Motor neuron (in vitro differentiated cells): Measurements from ENCODE around the gene KRT32. TPM values are rescaled to one million over a fixed set of nuclear protein-coding genes. Genes with fewer than 3 reads are reported as not detected.

Experiments
- ATAC-seq, 8 experiments: fragments of 200-7000 bp; cut with Tn5 transposase; replicated peaks in 6 of 8; 2 replicates each; pipeline ENCODE4 v1.8.0; 2021; ENCODE audit warnings: mild to moderate bottlenecking in 8 of 8, moderate library complexity in 8 of 8
- H3K27ac ChIP-seq, 2 donors: fragments of 250-450 bp; sonication (Bioruptor Pico); 2 replicates each; pipeline ENCODE4 v1.9.0; 2021; ENCODE audit warnings: antibody characterized with exemption in 2 of 2, mild to moderate bottlenecking in 2 of 2, moderate library complexity in 1 of 2
- H3K4me1 ChIP-seq, 2 donors: fragments of 250-450 bp; sonication (Bioruptor Pico); replicated peaks in 1 of 2; 2 replicates each; pipeline ENCODE4 v1.6.1; 2021; ENCODE audit warnings: antibody characterized with exemption in 2 of 2, mild to moderate bottlenecking in 2 of 2, moderate library complexity in 1 of 2
- H3K4me3 ChIP-seq, 5 donors: fragments of 250-450 bp; sonication (Bioruptor Pico); 2 replicates each; pipeline ENCODE4 v1.9.0; 2021; ENCODE audit warnings: antibody characterized with exemption in 5 of 5, mild to moderate bottlenecking in 5 of 5, moderate library complexity in 4 of 5
- WGBS, 10 experiments: fragments of 450-650 bp; shearing (Covaris generic); methylation state at CpG; one replicate each; pipeline ENCODE4 v1.0.0; 2022; 5-methylcytosine and 5-hydroxymethylcytosine counted together
- in situ Hi-C, 9 experiments: fragments of 400-800 bp; cut with MboI; loops; one replicate each; pipeline ENCODE4 v1.15.0; 2021; ENCODE audit warnings: low sequenced_read_pairs in 9 of 9, low pct_unique_long_range_greater_than_20kb in 2 of 9; ENCODE audit not compliant: unreplicated experiment in 9 of 9
- total RNA-seq, 8 experiments: library from RNA; unstranded; fragments of 300-600 nt; gene quantifications; 2 replicates each; pipeline versions ENCODE4 v1.2.3 to v1.2.4, GENCODE V29; 2022

Gene KRT32
- total RNA-seq, 8 experiments from 2014 or later = 0.05 TPM; not detected in 7

DNA sequence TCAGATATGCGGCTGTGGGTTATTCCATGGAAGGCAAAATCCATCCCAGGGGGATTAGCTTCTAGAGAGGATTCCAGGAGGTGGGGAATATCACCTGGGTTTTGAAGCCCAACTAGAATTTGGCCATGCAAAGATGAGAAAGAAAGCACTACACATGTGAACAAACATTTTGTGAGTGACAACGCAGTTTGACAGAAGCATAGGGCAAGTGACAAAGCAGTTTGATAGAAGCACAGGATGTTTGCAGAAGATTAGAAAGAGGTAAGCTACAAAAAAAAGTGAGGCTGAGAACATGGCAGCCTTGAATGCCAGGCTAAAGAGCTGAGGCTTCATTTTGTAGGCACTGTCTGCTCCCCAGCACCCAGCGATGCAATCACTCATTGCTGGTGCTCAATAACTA lies 14.1 kb downstream of the KRT32 start:
- 43 to 100% (median 86%) methylated on average over 1 to 3 of the region's 3 CpGs; no CpG with 5 or more reads in 3 of the 10 experiments for WGBS, 10 experiments
- in situ Hi-C loops = no loop called here
- ATAC-seq = no peak

DNA sequence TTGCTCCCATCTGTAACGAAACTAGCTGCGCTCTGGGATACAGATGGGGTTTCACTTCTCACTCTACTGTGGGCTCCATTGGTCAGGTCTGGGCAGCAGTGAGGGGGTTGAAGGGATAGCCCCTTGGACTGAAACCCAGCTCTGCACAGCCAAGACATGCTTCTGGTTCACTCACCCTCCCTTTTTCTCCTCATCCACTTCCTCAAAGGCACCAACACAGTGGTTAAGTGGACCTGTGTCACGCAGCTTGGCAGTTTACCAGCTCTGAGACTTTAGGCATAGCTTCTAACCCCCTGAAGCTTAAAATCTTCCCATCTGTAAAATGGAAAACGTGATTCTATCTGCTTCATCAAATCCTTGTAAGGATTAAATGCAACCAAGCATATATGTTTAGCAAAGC lies 14.9 kb downstream of the KRT32 start:
- Histone ChIP-seq H3K4me3 (no peak overlapping the region), H3K27ac (no peak overlapping the region), H3K4me1 (no peaks in the 10 kb centered on the region)
- in situ Hi-C loops = no loop called here
- WGBS, 10 experiments = 0 to 69% (median 4%) methylated on average over 1 to 4 of the region's 4 CpGs; no CpG with 5 or more reads in 2 of the 10 experiments
- ATAC-seq = no peak

More for the DNA sequence above, 14.1 kb downstream of the KRT32 start:
- H3K4me3 ChIP-seq = no peak overlapping the region
- H3K27ac ChIP-seq = no peak overlapping the region
- H3K4me1 ChIP-seq = no peaks in the 10 kb centered on the region

DNA sequence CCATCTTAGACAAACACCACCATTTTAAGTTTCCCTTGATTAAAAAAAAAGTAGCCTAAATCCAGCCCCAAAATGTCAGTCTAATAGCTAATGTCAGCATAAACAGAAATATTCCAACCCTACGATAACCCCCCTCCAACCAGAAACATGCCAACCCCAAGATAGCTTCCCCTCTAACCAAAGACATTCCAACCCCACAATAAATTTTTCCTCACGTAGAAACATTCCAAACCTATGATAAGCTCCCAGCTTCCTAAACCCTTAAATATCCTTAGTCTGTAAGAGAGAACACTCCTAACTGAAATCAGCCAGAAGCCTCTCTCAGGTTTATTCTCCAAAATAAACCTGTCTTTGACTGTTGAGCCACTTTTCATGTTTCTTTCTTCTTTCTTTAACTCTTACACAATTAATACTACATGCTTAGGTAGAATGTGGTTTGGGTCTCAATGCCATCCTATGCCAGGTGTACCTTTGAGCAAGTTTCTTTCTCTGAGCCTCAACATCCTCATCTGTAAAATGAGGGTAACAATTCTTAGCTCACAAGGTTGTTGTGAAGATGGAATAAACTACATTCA lies 15.9 kb downstream of the KRT32 start:
- WGBS, 10 experiments = 28 to 100% (median 85%) methylated on average over 1 to 2 of the region's 2 CpGs; no CpG with 5 or more reads in 4 of the 10 experiments
- no peak overlapping the region for H3K27ac ChIP-seq
- no peak for ATAC-seq
- no peaks in the 10 kb centered on the region for H3K4me1 ChIP-seq
- in situ Hi-C loops = no loop called here
- no peak overlapping the region for H3K4me3 ChIP-seq

DNA sequence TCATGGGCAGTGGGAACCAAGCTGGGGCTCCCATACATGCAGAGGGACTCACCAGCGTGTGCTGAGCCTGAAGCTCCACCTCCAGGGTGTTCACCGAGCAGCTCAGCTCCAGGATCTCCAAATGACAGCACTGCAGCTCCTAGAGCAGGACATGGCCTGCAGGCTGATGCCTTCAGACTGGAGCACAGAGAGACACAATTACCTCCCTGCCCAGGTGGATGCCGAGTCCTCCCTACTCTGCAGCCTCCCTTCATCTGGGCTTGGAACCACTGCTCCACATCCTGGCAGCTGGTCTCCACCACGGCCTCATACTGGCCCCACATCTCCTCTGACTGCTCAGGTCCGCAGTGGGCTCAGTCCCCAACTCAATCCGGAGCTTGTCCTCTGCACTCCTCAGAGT lies 18.2 kb downstream of the KRT32 start:
- 20 to 100% (median 91%) methylated on average over 1 to 5 of the region's 6 CpGs; no CpG with 5 or more reads in 4 of the 10 experiments for WGBS, 10 experiments
- H3K27ac ChIP-seq = no peak overlapping the region
- no peak overlapping the region for H3K4me3 ChIP-seq
- in situ Hi-C loops = no loop called here
- ATAC-seq = no peak
- no peaks in the 10 kb centered on the region for H3K4me1 ChIP-seq

DNA sequence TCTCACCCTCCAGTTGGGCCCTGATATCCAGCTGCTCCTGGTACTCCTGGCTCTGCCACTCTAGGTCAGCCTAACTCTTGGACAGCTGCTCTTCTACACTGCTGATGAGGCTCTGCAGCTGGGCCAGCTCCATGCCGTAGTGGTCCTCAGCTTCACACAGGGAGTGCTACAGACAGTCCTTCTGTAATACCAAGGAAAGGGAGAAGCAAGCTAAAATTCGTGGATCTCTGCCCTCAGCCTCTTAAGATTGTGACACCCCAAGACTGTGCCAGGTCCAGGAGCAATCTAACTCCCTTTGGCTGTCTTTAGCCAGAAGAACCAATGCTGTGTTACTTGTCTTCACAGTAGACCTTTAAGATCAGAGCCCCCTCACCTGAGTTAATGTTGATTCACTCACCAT lies 18.7 kb downstream of the KRT32 start:
- WGBS, 10 experiments = 100% methylated on average over 1 of the region's 2 CpGs; no CpG with 5 or more reads in 8 of the 10 experiments
- in situ Hi-C loops = no loop called here
- Histone ChIP-seq H3K4me1 (peaks cover 0 to under 1% of the 10 kb centered on the region in 2 donors), H3K27ac (no peak overlapping the region), H3K4me3 (no peak overlapping the region)
- no peak for ATAC-seq

DNA sequence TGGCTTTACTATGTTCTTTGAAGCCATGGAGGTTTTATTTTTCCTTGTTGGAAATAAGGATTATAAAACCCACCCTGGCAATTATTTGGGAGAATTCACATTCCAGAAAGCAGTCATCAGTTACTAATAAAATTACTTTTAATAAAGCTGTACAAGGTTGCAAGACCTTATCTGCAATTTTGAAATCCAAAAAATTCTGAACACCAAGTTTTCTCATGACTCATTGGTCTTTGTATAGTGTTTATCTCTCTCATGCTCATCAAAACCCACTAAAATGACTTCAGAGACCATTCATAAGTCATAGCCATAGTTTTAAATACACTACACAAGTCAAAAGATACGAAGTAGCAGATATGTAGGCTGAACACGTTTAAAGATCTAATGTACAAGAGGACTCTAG lies 20.4 kb downstream of the KRT32 start:
- no peak for ATAC-seq
- Histone ChIP-seq H3K27ac (no peak overlapping the region), H3K4me3 (no peak overlapping the region), H3K4me1 (peaks cover 10 to 17% of the 10 kb centered on the region in 2 donors)
- in situ Hi-C loops = no loop called here
- 0 to 94% (median 60%) methylated on average over 1 to 2 of the region's 2 CpGs; no CpG with 5 or more reads in 2 of the 10 experiments for WGBS, 10 experiments

DNA sequence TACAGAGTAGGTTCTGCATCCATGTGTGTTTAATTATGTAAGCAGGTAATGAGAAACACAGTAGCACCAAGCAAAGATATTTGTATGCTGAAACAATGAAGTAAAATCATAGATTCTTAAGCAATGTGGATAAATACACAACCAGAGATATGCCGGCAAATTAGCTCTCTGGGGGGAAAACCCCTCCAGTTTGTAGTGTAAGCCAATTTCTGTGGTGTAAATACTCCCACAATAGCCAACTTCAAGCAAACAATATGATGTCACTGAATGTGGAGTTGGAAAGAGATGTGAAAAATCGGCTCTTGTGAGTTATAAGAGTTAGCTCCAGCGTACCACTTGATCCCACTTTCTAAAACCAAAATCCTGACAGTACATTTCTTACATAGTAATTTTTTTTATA lies 22.5 kb downstream of the KRT32 start:
- WGBS, 10 experiments = 0 to 100% (median 80%) methylated on average over 1 to 3 of the region's 3 CpGs; no CpG with 5 or more reads in 1 of the 10 experiments
- no peak for ATAC-seq
- H3K4me1 ChIP-seq = peaks cover 10 to 17% of the 10 kb centered on the region in 2 donors
- no peak overlapping the region for H3K27ac ChIP-seq
- H3K4me3 ChIP-seq = no peak overlapping the region
- in situ Hi-C loops = no loop called here

DNA sequence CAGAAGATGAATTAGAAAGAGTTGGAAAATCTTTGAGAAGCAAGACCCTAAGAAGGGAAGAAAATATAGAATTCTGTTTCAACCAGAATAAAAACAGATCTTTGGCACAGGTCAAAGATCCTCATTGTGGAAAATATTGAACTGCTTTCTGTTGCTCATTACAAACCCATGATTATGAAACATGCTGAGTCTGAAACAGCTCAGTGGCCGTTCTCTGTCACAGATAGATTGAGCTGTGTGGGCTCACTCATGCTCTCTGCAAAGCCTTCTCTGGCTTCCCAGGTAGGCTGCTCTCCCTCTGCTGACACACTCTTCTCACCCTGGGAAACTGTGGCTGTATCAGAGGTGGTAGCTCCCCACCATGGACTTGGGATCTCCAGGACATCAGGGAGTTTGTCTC lies 23.0 kb downstream of the KRT32 start:
- 0 to 100% (median 92%) methylated on average over 1 of the region's 1 CpG; no CpG with 5 or more reads in 2 of the 10 experiments for WGBS, 10 experiments
- no peak for ATAC-seq
- no peak overlapping the region for H3K4me3 ChIP-seq
- H3K27ac ChIP-seq = no peak overlapping the region
- peaks cover 10 to 17% of the 10 kb centered on the region in 2 donors for H3K4me1 ChIP-seq
- in situ Hi-C loops = no loop called here

DNA sequence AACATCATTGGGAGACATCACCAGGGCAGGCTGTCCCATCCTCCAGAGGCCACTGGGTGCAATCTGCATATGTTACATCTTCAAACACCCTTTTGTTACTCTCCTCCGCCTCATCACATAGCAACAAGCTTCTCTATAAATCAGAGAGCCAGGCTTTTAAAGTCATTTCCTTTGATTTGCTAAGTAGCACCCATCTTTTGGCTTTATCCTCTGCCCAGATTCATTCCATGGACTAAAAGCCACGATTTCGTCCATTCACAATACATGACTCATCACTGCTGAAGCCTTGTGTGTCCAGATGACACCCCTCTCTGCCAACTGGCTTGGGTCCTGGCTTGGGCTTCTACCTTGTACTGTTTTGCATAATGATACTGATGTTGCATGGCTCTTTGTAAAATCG lies 24.4 kb downstream of the KRT32 start:
- WGBS, 10 experiments = 6 to 60% (median 22%) methylated on average over 1 to 3 of the region's 4 CpGs; no CpG with 5 or more reads in 1 of the 10 experiments
- peak overlapping the region in 1 of 2 donors; percentile 80 for H3K27ac ChIP-seq
- H3K4me3 ChIP-seq = no peak overlapping the region
- peak in 7 of 8 experiments; percentile 68 to 97 (median 89) for ATAC-seq
- peaks cover 10 to 17% of the 10 kb centered on the region in 2 donors for H3K4me1 ChIP-seq
- in situ Hi-C loops = no loop called here

DNA sequence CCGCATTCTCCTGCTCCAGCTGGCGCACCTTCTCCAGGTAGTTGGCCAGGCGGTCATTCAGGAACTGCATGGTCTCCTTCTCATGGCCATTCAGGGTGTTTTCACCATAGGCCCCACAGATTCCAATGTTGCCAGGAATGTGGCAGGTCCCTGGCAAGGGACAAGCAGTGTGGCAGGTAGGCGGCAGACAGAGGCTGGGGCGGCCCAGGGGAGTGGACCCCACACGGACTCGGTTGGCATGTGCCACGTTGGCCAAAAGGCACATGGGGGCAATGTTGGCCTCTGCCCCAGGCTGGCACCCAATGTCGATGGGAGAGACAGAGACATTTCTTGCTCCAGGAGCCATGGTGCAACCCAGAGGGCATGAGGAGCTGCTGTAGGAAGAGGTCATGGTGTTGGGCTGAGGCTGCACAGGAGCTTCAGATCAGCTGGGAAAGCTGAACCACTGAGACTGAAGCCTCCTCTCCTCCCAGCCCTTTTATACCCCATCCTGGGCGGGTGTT lies 26.6 kb downstream of the KRT32 start, which contains the start of gene KRT38:
TSS of gene KRT38 (minus strand) at position 453 of the 503 bp plus-strand sequence. CDS start at position 391, 62 bp downstream.
- WGBS, 10 experiments = 80 to 100% (median 95%) methylated on average over 1 to 5 of the region's 10 CpGs; no CpG with 5 or more reads in 6 of the 10 experiments
- ATAC-seq = no peak
- in situ Hi-C loops = no loop called here
- Histone ChIP-seq H3K4me1 (peaks cover 10 to 17% of the 10 kb centered on the region in 2 donors), H3K4me3 (no peak within 1 kb of the TSS), H3K27ac (no peak within 1 kb of the TSS)

DNA sequence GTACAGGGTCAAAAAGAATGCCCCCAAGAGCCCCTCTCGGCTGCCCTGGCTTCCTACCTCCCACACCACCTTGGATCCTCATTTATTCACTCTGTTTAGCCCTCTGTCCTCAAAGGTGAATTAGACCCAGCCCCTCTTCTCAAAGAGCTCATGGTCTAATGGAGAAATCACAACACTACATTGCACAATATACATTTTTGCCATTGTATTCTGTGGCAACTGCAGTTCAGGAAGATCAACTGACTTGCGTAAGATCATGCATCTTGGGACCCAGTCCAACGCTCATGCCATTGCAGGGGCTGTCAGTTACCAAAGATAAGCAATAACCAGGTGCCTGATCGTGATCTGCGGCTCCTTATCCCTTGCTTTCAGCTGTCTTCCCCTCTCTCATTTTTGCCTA lies 27.8 kb downstream of the KRT32 start:
- H3K4me3 ChIP-seq = no peak overlapping the region
- in situ Hi-C loops = no loop called here
- H3K27ac ChIP-seq = no peak overlapping the region
- 70 to 100% (median 86%) methylated on average over 2 to 5 of the region's 5 CpGs; no CpG with 5 or more reads in 5 of the 10 experiments for WGBS, 10 experiments
- H3K4me1 ChIP-seq = peaks cover 14 to 23% of the 10 kb centered on the region in 2 donors
- ATAC-seq = no peak

DNA sequence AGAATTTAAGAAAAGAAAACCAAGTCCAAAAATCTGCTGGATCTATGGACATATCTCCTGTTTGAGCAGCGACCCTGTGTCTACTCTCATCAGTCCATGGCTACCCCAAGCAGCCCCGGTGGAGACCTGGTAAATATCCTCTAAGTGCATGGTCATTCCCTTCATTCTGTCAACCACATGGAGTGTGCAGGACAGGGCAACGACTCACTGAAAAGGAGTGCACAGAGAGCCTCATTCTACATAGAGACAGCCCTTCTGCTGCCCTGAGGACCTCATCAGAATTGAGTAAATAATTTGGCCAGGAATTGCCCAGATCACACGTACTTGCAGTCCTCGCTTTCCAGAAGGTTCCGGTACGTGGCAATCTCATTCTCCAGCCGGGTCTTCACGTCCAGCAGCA lies 29.4 kb downstream of the KRT32 start:
- Histone ChIP-seq H3K4me3 (no peak overlapping the region), H3K4me1 (peaks cover 18 to 26% of the 10 kb centered on the region in 2 donors), H3K27ac (no peak overlapping the region)
- ATAC-seq = no peak
- WGBS, 10 experiments = 30 to 95% (median 76%) methylated on average over 1 to 9 of the region's 9 CpGs; no CpG with 5 or more reads in 2 of the 10 experiments
- in situ Hi-C loops = no loop called here

DNA sequence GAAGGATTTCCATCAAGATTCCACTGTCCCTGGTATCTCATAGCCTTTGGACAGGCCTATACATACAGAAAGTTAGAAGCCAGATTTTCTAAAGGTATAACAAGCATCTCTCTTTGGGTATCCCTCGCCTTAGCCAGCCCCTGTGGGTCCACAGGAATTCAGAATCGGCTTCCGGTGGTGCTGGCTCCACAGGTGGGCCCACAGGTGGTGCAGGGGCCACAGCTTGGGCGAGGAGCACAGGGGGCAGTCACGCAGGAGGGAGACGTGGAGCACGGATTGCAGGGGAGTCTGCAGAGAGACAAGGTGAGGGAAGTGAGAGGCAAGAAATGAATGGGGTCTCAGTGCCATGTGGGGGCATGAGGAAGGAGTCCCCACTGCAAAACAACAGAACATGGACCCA lies 29.9 kb downstream of the KRT32 start:
- in situ Hi-C loops = no loop called here
- 25 to 100% (median 85%) methylated on average over 1 to 6 of the region's 7 CpGs; no CpG with 5 or more reads in 4 of the 10 experiments for WGBS, 10 experiments
- no peak for ATAC-seq
- Histone ChIP-seq H3K4me1 (peaks cover 12 to 21% of the 10 kb centered on the region in 2 donors), H3K27ac (no peak overlapping the region), H3K4me3 (no peak overlapping the region)
